GM12874 (cell line): Measurements from ENCODE around the gene LRMDA.

Source experiments
- TF ChIP-seq, protein P1 (sequence below): IDR thresholded peaks from 2 replicates; pipeline ENCODE4 v1.5.1; 2011; ENCODE audit warnings: low read depth, mild to moderate bottlenecking, control low read depth, low read length, moderate library complexity; ENCODE audit not compliant: insufficient read depth

The LRMDA gene

DNA sequence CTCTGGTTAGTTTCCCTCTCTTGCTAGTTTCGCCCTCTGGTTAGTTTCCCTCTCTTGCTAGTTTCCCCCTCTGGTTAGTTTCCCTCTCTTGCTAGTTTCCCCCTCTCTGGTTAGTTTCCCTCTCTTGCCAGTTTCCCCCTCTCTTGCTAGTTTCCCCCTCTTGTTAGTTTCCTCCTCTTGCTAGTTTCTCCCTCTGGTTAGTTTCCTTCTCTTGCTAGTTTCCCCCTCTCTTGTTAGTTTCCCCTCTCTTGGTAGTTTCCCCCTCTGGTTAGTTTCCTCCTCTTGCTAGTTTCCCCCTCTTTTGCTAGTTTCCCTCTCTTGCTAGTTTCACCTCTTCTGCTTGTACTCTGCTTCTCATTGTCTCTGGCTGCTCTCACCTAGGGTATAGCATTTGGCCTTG lies 613.8 kb downstream of the LRMDA start:
- TF ChIP-seq, protein P1, sequence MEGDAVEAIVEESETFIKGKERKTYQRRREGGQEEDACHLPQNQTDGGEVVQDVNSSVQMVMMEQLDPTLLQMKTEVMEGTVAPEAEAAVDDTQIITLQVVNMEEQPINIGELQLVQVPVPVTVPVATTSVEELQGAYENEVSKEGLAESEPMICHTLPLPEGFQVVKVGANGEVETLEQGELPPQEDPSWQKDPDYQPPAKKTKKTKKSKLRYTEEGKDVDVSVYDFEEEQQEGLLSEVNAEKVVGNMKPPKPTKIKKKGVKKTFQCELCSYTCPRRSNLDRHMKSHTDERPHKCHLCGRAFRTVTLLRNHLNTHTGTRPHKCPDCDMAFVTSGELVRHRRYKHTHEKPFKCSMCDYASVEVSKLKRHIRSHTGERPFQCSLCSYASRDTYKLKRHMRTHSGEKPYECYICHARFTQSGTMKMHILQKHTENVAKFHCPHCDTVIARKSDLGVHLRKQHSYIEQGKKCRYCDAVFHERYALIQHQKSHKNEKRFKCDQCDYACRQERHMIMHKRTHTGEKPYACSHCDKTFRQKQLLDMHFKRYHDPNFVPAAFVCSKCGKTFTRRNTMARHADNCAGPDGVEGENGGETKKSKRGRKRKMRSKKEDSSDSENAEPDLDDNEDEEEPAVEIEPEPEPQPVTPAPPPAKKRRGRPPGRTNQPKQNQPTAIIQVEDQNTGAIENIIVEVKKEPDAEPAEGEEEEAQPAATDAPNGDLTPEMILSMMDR: no peak

DNA sequence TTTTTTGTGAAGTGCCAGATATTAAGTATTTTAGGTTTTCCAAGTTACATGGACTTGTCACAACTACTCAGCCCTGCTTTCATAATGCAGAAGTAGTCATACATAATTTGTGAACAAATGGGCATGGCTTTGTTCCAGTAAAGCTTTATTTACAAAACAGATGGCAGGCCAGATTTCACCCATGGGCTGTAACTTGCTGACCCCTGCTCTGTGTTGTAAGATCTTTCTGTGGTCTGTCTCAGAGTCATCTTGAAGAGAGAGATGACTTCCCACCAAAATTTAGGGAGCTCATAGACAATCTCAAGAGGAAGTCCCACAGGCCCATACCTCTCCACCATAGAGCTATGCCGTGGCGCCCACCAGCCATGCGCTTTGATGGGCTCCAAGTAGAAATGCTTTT lies 616.1 kb downstream of the LRMDA start:
- TF ChIP-seq, protein P1: no peak

DNA sequence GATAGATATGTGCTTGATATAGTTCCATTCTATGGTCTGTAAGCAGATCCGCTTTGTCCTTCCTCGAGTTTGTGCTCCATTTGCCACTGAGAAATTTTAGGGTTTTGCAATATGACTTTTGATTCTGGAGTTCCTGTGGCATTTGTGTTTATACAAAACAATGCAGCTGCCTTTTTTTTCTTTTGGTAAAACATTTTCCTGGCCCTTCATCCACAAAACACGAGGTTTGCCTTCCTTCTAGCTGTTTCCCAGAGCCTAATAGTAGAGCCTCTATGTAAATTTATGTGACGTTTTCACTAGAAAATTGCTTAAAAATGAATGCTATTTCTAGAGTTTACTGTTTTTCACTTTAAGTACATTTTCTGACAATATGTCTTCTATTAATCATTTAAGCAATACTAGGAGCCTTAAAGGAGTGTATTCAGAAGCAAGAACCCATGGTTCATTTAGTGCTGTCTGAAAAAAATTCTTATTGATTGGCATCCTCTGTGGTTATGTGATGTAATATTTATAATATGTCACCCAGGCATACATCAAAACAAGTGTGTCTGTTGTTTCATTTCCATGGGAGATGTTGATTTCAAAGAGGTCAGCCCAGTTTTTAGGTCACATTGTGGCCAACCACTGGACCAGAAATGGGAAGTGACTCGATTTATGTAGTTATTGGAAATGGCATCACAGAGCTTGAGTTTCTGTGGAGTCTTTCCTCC lies 618.3 kb downstream of the LRMDA start:
- TF ChIP-seq, protein P1: no peak

DNA sequence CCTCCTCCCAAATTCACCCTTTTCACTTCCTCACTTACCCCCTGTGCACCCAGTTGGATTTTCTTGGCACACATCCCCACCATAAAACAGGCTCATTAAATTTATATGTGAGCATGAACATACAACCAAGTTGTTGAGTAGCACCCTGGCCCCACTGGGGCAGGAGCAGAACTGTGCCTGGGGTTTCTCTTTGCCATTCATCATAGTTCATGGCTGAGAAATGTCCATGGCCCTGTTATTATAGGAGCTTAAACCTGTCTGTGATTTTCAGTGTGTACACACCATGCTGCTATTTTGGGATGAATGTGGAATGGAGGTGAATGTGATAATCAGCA lies 618.8 kb downstream of the LRMDA start:
- TF ChIP-seq, protein P1: no peak

DNA sequence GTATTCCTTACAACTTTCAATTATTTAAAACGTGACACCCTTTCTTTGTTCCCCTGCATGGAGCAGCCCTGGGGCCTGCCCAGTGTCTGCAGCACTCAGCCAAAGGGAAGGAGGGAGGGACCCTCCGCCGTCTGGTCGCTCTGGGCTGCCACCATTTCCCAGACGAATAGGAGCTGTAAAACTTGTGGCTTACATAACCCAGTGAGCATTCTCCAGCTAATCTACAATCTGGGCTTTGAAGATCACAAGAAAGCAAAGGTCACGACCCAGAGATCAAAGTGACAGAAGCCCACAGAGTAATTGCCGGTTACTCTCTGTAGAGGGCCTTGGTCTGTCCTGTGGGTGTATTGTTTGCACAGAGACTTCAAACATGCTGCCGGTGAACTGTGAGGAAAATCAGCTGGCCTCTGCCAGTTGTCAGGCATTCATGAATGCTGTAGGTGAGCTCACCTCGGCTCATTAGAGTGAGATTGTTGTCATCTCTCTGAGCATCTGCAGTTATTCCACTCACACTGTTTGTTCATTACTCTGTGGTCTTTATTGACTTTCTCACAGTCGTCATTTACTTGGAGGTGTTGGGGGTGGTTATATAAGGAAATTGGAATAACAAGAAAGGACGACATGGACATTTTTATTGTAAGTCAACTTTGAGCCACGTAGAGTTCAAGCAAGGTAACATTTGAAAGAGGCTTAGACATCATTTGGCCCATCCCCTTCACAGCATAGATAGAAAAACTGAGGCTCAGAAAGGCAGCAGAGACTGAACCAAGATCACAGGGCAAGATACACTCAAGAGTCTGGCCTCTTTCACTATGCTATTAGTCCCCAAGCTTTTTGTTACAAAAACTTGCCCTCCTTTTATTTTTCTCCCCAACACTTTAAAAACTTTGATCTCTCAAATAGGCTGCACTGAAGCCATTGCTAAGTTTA lies 619.8 kb downstream of the LRMDA start:
- TF ChIP-seq, protein P1: no peak

DNA sequence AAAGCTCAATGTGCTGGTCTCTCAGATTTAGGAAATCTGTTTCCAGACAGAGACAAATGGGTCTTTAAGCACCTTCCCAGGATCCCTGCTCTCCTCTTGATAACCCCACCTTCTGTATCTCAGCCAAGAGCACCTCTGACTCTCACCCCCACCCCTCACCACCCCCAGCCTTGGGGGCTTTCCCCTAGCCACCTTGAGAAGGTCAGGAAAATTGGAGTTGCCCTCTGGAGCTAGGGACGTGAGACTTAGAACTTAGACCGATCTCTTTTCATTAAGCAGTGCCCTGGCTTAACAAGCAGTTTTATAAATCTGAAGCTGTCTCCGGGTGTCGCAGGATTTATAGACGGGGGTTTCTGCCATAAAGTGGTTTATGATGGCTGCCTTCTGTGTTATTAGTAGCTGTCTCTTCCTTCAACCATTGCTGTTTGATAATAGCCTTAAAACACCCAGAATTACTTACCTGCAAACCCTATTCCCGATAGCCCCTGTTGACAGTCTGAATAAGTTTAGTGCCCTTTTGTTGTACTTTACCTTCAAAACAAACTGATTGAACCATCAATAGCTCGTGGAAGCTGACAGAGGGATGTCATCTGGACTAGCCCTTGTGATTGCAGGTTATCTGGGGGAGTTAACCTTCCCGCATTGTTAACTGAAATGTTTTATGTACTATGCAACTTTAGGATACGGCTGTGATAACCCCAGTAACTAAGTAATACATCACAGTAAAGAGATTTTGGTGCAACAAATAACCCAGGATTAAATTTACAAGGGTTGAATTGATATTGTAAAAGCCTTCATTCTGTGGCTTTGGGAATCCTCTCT lies 621.5 kb downstream of the LRMDA start:
- TF ChIP-seq, protein P1: no peak

DNA sequence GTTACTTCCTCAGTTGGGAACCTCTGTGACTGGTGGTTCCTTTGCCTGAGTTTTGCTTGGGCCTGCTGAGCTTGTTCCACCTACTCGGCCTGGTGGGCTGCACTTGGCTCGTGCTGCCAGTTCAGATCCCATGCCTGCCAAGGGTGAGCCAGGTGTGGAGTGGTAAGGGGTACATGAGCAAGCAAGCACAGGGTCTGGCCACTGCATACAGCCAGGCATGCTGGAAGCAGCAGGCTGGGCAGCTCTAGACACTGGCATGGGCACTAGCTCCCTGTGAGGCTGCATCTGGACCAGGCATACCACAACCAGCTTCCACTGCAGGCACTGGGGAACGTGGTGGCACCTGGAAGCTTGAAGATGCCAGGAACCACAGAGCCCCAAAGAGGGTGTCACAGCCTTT lies 624.0 kb downstream of the LRMDA start:
- TF ChIP-seq, protein P1: no peak
